Astrocyte of the cerebellum (primary cell): ENCODE measurements around the gene SCCPDH.
"Not testable (repeated sequence)": the region's sequence is repeated elsewhere in the genome, so short reads cannot be mapped to it uniquely, and the experiment has no call there.

Experiments used
- DNase-seq: peaks from one replicate; pipeline ENCODE4 v3.0.0-alpha.2; 2011; ENCODE audit warnings: low read depth
- H3K4me3 ChIP-seq: 2 replicates; pipeline ENCODE4 v1.5.1; 2011; ENCODE audit warnings: mild to moderate bottlenecking, low read depth, low read length, moderate library complexity
- in situ Hi-C: cut with HindIII; loops from 2 replicates; pipeline ENCODE4 v1.10.0; 2017; ENCODE audit warnings: low sequenced_read_pairs
- TF ChIP-seq, protein P1 (sequence below): IDR thresholded peaks from 2 replicates; pipeline ENCODE4 v1.5.1; 2012; ENCODE audit warnings: low read length, low read depth, moderate library complexity, mild to moderate bottlenecking; ENCODE audit errors: missing control alignments

The SCCPDH gene

DNA sequence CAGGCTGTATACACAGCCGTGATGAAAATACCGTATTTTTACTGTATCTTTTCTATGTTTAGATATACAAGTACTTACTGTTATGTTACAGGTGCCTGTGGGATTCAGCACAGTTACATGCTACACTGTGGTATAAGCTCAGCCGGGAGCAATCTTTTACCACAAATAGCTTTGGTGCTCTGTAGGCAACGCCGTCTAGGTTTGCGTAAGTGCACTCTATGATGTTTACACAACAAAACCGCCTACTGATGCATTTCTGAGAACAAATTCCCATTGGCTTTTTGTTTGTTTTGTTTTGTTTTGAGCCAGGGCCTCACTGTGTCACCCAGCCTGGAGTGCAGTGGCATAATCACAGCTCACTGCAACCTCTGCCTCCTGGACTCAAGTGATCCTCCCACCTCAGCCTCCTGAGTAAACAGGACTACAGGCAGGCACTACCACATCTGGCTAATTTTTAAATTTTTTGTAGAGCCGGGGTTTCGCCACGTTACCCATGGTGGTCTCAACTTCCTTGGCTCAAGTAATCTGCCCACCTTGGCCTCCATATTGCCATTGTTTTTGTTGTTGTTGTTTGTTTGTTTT is 81.0 kb downstream of the SCCPDH start:
- H3K4me3 ChIP-seq = no peak overlapping the region
- TF ChIP-seq, protein P1, sequence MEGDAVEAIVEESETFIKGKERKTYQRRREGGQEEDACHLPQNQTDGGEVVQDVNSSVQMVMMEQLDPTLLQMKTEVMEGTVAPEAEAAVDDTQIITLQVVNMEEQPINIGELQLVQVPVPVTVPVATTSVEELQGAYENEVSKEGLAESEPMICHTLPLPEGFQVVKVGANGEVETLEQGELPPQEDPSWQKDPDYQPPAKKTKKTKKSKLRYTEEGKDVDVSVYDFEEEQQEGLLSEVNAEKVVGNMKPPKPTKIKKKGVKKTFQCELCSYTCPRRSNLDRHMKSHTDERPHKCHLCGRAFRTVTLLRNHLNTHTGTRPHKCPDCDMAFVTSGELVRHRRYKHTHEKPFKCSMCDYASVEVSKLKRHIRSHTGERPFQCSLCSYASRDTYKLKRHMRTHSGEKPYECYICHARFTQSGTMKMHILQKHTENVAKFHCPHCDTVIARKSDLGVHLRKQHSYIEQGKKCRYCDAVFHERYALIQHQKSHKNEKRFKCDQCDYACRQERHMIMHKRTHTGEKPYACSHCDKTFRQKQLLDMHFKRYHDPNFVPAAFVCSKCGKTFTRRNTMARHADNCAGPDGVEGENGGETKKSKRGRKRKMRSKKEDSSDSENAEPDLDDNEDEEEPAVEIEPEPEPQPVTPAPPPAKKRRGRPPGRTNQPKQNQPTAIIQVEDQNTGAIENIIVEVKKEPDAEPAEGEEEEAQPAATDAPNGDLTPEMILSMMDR = no peak

DNA sequence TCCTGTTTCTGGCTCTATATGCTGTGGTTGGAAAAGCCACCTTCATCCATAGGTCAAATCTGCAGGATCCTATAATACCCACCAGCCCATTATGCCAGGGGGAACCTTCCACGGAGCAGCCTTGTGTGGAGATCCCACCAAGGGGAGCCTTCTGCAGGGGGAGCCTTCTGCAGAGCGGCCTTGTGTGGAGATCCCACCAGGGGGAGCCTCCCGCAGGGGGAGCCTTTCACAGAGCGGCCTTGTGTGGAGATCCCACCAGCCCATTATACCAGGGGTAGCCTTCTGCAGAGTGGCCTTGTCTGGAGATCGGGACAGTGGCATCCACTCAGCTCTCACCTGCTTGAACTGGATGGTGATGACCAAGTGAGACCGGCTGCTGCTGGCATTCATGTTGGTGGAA is 85.3 kb downstream of the SCCPDH start:
- in situ Hi-C loops = no loop called here
- no peak for DNase-seq
- TF ChIP-seq, protein P1 = peak; percentile 9
- H3K4me3 ChIP-seq = no peak overlapping the region

More for the DNA sequence above, 81.0 kb downstream of the SCCPDH start:
- in situ Hi-C loops = no loop called here
- DNase-seq = no peak

GRCh38 chr1:246811985-246812384 is 87.8 kb downstream of the SCCPDH start:
- H3K4me3 ChIP-seq = no peak overlapping the region
- in situ Hi-C loops = no loop called here
- TF ChIP-seq, protein P1 = no peak
- no peak for DNase-seq

GRCh38 chr1:246813325-246813724 is 89.1 kb downstream of the SCCPDH start:
- in situ Hi-C loops, H3K4me3 ChIP-seq, DNase-seq: not testable (repeated sequence)

DNA sequence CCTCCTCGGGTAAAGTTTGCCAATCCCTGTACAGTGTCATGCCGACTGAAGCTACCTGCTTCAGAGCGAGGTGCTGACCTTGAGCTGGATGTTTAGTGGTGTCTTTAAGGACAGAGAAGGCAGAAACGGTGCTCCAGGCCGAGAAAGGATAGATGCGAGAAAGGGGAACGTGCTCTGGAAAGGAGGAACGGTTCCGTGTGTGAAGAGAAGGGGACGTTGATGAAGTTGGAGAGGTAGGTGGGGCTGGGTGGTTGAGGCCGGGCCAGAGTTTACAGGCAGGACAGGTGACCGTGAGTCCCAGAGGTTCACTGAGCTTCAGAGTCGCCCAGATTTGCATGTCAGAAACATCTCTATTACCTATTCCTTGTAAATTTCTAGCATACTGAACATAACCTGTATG is 90.7 kb downstream of the SCCPDH start:
- no peak overlapping the region for H3K4me3 ChIP-seq
- no peak for DNase-seq
- TF ChIP-seq, protein P1 = no peak
- in situ Hi-C loops = no loop called here

DNA sequence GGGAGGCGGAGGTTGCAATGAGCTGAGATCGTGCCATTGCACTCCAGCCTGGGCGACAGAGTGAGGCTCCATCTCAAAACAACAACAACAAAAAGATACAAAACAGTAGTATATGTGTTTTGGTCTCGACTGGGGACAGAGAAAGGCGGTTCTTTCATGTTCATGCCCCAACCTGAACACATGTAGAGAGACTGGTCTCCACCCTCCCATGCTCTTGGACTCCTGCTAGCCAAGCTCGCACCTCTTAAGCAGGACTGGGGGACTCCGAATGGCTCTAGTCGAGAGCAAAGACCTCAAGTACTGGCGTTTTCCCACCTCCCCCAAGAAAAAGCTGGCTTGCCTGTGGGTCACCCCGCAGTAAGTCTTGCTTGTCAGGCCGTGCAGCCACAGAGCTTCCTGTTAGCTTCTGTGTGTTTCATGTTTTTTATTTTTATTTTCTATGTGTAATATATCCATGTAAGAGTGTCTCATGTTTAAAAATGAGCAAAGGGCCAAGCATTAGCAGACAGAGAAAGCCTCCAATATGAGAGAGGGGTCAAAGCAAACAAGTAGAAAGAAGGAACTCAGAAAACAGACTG is 91.6 kb downstream of the SCCPDH start:
- no peak overlapping the region for H3K4me3 ChIP-seq
- TF ChIP-seq, protein P1 = no peak
- DNase-seq = no peak
- in situ Hi-C loops = no loop called here
